GM12891 (cell line): ENCODE results near the gene KRT77.

Source experiments
- PAX5 ChIP-seq: IDR thresholded peaks from 2 replicates; pipeline ENCODE4 v1.6.1; 2011; ENCODE audit warnings: low read length, moderate library complexity, mild to moderate bottlenecking; ENCODE audit not compliant: insufficient read depth, severe bottlenecking
- POLR2A ChIP-seq: IDR thresholded peaks from 2 replicates; pipeline ENCODE4 v1.6.1; 2011; ENCODE audit warnings: low read depth, low read length, control low read depth
- SPI1 ChIP-seq: IDR thresholded peaks from 2 replicates; pipeline ENCODE4 v1.6.1; 2011; ENCODE audit warnings: low read depth, low read length, control low read depth
- TAF1 ChIP-seq: IDR thresholded peaks from 2 replicates; pipeline ENCODE4 v1.6.1; 2011; ENCODE audit warnings: low read depth, low read length, control low read depth

GRCh38 chr12:52751795-52752194, 48.5 kb upstream of the KRT77 start:
- TF ChIP-seq POLR2A = no peak
- no peak for TF ChIP-seq TAF1
- TF ChIP-seq PAX5 = no peak
- TF ChIP-seq SPI1 = no peak
